Transverse colon (tissue), 3 donors: Measurements from ENCODE around the gene SFXN2.

Experiments used
- POLR2A ChIP-seq: fragments of 450-650 bp; IDR thresholded peaks from one replicate; pipeline ENCODE4 v1.6.1; 2016; ENCODE audit warnings: antibody characterized with exemption, mild to moderate bottlenecking, moderate library complexity
- TF ChIP-seq, protein P1 (sequence below), 5 experiments: fragments of 200-600 bp in 3 of 5; fragments of 450-650 bp in 2 of 5; sonication (generic) in 3 of 5; IDR thresholded peaks; 1 replicate in 2 of 5; 2 replicates in 3 of 5; pipeline ENCODE4 v1.5.1; 2016 to 2017; ENCODE audit warnings: antibody characterized with exemption in 5 of 5, inconsistent platforms in 3 of 5, mild to moderate bottlenecking in 2 of 5, moderate library complexity in 1 of 5

GRCh38 chr10:102713539-102713813 is 960 bp upstream of the SFXN2 start:
- TF ChIP-seq, protein P1, sequence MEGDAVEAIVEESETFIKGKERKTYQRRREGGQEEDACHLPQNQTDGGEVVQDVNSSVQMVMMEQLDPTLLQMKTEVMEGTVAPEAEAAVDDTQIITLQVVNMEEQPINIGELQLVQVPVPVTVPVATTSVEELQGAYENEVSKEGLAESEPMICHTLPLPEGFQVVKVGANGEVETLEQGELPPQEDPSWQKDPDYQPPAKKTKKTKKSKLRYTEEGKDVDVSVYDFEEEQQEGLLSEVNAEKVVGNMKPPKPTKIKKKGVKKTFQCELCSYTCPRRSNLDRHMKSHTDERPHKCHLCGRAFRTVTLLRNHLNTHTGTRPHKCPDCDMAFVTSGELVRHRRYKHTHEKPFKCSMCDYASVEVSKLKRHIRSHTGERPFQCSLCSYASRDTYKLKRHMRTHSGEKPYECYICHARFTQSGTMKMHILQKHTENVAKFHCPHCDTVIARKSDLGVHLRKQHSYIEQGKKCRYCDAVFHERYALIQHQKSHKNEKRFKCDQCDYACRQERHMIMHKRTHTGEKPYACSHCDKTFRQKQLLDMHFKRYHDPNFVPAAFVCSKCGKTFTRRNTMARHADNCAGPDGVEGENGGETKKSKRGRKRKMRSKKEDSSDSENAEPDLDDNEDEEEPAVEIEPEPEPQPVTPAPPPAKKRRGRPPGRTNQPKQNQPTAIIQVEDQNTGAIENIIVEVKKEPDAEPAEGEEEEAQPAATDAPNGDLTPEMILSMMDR (IDR thresholded peaks at IDR 0.05): no peak
- TF ChIP-seq POLR2A: no peak
